ENCODE results near the gene NME5. TPM values are rescaled to one million over a fixed set of nuclear protein-coding genes. Genes with fewer than 3 reads are reported as not detected.
"Not testable (repeated sequence)": the region's sequence is repeated elsewhere in the genome, so short reads cannot be mapped to it uniquely, and the experiment has no call there.

Gene NME5
- total and polyA plus RNA-seq, 9 donors: 0.44 to 1.2 (median 0.63) TPM

- Histone ChIP-seq H3K4me1 (ENCODE audit: control insufficient read depth, insufficient read depth, low read length) (no peaks in the 10 kb centered on the region), H3K9me3 (replicated peaks; ENCODE audit: control insufficient read depth, low read depth, low read length) (no peaks in the 10 kb centered on the region), H3K4me3 (ENCODE audit: low read length) (no peak within 1 kb of the TSS), H3K27ac (ENCODE audit: low read length) (no peak within 1 kb of the TSS), H3K27me3 (ENCODE audit: control insufficient read depth, insufficient read depth, low read length) (no peaks in the 10 kb centered on the region), H3K36me3 (ENCODE audit: control insufficient read depth, insufficient read depth, low read length) (no peaks in the 10 kb centered on the region)
- no peak for DNase-seq
- WGBS (ENCODE audit: insufficient coverage): 69% methylated on average over 1 of the region's 5 CpGs
These were observed 55.5 kb downstream of the NME5 start, which contains the start of gene WNT8A for GRCh38 chr5:138083702-138084101. Gene WNT8A, plus strand, starts transcription at chr5:138084033. Its CDS starts 95 bp downstream, at chr5:138084128.

- no peak overlapping the region for H3K4me3 ChIP-seq (ENCODE audit: low read length)
- H3K36me3 ChIP-seq (ENCODE audit: control insufficient read depth, insufficient read depth, low read length): no peaks in the 10 kb centered on the region
- no peaks in the 10 kb centered on the region for H3K9me3 ChIP-seq (replicated peaks; ENCODE audit: control insufficient read depth, low read depth, low read length)
- no peak for DNase-seq
- 67% methylated on average over 3 of the region's 4 CpGs for WGBS (ENCODE audit: insufficient coverage)
- no peak overlapping the region for H3K27ac ChIP-seq (ENCODE audit: low read length)
- peaks cover 11% of the 10 kb centered on the region for H3K4me1 ChIP-seq (ENCODE audit: control insufficient read depth, insufficient read depth, low read length)
- no peaks in the 10 kb centered on the region for H3K27me3 ChIP-seq (ENCODE audit: control insufficient read depth, insufficient read depth, low read length)
These were observed 57.2 kb downstream of the NME5 start for GRCh38 chr5:138082033-138082432.

- Histone ChIP-seq H3K27ac (ENCODE audit: low read length) (no peak overlapping the region), H3K4me3 (ENCODE audit: low read length) (no peak overlapping the region), H3K36me3 (ENCODE audit: control insufficient read depth, insufficient read depth, low read length) (no peaks in the 10 kb centered on the region), H3K9me3 (replicated peaks; ENCODE audit: control insufficient read depth, low read depth, low read length) (no peaks in the 10 kb centered on the region), H3K4me1 (ENCODE audit: control insufficient read depth, insufficient read depth, low read length) (peaks cover 11% of the 10 kb centered on the region), H3K27me3 (ENCODE audit: control insufficient read depth, insufficient read depth, low read length) (no peaks in the 10 kb centered on the region)
- no CpG with 5 or more reads among the region's 1 CpG for WGBS (ENCODE audit: insufficient coverage)
- DNase-seq: peak; percentile 16
These were observed 61.1 kb downstream of the NME5 start for GRCh38 chr5:138078006-138078643.

GRCh38 chr5:138077064-138077696 is 62.0 kb downstream of the NME5 start:
- H3K27ac ChIP-seq (ENCODE audit: low read length): no peak overlapping the region
- no peak overlapping the region for H3K4me3 ChIP-seq (ENCODE audit: low read length)
- no peaks in the 10 kb centered on the region for H3K36me3 ChIP-seq (ENCODE audit: control insufficient read depth, insufficient read depth, low read length)
- DNase-seq: peak; percentile 79
- no peaks in the 10 kb centered on the region for H3K27me3 ChIP-seq (ENCODE audit: control insufficient read depth, insufficient read depth, low read length)
- no peaks in the 10 kb centered on the region for H3K9me3 ChIP-seq (replicated peaks; ENCODE audit: control insufficient read depth, low read depth, low read length)
- H3K4me1 ChIP-seq (ENCODE audit: control insufficient read depth, insufficient read depth, low read length): peaks cover 11% of the 10 kb centered on the region
- WGBS (ENCODE audit: insufficient coverage): 10% methylated on average over 1 of the region's 5 CpGs

DNA sequence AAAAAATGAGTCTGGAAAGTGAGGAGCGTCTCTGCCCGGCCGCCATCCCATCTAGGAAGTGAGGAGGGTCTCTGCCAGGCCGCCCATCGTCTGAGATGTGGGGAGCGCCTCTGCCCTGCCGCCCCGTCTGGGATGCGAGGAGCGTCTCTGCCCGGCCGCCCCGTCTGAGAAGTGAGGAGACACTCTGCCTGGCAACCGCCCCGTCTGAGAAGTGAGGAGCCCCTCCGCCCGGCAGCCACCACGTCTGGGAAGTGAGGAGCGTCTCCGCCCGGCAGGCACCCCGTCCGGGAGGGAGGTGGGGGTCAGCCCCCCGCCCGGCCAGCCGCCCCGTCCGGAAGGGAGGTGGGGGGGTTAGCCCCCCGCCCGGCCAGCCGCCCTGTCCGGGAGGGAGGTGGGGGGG is 69.2 kb downstream of the NME5 start:
- not testable (repeated sequence) for H3K4me1 ChIP-seq (ENCODE audit: control insufficient read depth, insufficient read depth, low read length); H3K27ac ChIP-seq (ENCODE audit: low read length); H3K9me3 ChIP-seq (replicated peaks; ENCODE audit: control insufficient read depth, low read depth, low read length); DNase-seq; H3K27me3 ChIP-seq (ENCODE audit: control insufficient read depth, insufficient read depth, low read length); H3K4me3 ChIP-seq (ENCODE audit: low read length); H3K36me3 ChIP-seq (ENCODE audit: control insufficient read depth, insufficient read depth, low read length)
- WGBS (ENCODE audit: insufficient coverage): 80% methylated on average over 2 of the region's 32 CpGs

DNA sequence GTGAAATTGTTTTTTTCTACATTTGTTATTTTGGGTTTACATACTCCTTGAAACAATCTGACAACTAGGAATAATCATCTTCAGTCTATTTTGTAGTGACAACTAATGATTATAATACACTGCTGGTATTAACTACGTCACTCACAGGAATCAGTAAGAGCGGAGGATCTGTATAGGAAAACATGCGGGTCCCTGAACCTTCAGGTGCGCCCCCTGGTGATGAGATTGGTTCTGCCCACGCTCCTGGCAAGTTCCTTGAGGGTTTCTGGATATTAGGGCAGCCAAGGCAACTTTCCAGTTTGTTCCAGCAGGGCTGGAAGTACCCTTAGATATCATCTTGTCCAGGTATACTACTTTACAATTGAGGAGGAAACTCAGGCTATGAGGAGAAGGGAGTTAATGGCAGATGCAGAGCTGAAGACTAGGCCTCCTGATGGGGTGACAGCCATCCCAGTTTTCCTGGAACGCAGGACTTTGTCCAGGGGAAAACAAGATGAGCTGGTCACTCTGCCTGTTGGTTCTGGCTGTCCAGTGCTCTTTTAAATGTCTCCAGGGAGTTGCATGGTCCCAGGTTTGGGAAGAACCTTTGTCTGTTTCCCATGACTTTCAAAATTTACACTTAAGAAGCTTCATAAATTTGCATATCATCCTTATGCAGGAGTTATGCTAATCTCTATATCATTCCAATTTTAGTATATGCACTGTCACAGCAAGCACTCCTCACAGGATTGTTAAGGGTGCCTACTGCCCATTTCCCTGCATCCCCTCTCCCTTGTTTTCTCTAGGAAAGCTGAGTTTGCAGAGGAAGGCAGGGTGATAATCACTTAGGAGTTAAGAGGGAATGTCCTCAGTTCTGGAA is 70.3 kb downstream of the NME5 start:
- no peaks in the 10 kb centered on the region for H3K36me3 ChIP-seq (ENCODE audit: control insufficient read depth, insufficient read depth, low read length)
- WGBS (ENCODE audit: insufficient coverage): 67% methylated on average over 1 of the region's 6 CpGs
- peak; percentile 38 for DNase-seq
- no peak overlapping the region for H3K4me3 ChIP-seq (ENCODE audit: low read length)
- no peak overlapping the region for H3K27ac ChIP-seq (ENCODE audit: low read length)
- H3K9me3 ChIP-seq (replicated peaks; ENCODE audit: control insufficient read depth, low read depth, low read length): no peaks in the 10 kb centered on the region
- no peaks in the 10 kb centered on the region for H3K4me1 ChIP-seq (ENCODE audit: control insufficient read depth, insufficient read depth, low read length)
- H3K27me3 ChIP-seq (ENCODE audit: control insufficient read depth, insufficient read depth, low read length): no peaks in the 10 kb centered on the region

GRCh38 chr5:138067945-138068344 is 71.3 kb downstream of the NME5 start:
- WGBS (ENCODE audit: insufficient coverage): 94% methylated on average over 6 of the region's 8 CpGs
- no peak overlapping the region for H3K4me3 ChIP-seq (ENCODE audit: low read length)
- H3K36me3 ChIP-seq (ENCODE audit: control insufficient read depth, insufficient read depth, low read length): no peaks in the 10 kb centered on the region
- no peaks in the 10 kb centered on the region for H3K27me3 ChIP-seq (ENCODE audit: control insufficient read depth, insufficient read depth, low read length)
- no peaks in the 10 kb centered on the region for H3K4me1 ChIP-seq (ENCODE audit: control insufficient read depth, insufficient read depth, low read length)
- no peaks in the 10 kb centered on the region for H3K9me3 ChIP-seq (replicated peaks; ENCODE audit: control insufficient read depth, low read depth, low read length)
- no peak for DNase-seq
- no peak overlapping the region for H3K27ac ChIP-seq (ENCODE audit: low read length)

Other genes starting within 250 kb of the NME5 start
- gene PKD2L2, start 250.0 kb downstream of the NME5 start, total RNA-seq: 1.2 TPM
- gene PKD2L2, start 250.0 kb downstream of the NME5 start, polyA plus RNA-seq (ENCODE audit: insufficient read depth in 1 of 8, insufficient read length in 8 of 8, low replicate concordance in 1 of 8): under 1 TPM; 0.21 to 0.94 (median 0.46) TPM
- gene FAM13B, start 106.3 kb downstream of the NME5 start, total RNA-seq: 18.5 TPM
- 10 to 100 TPM; 16.4 to 25.8 (median 20.0) TPM for gene FAM13B, start 106.3 kb downstream of the NME5 start, polyA plus RNA-seq (ENCODE audit: insufficient read depth in 1 of 8, insufficient read length in 8 of 8, low replicate concordance in 1 of 8)
- gene WNT8A, start 55.4 kb downstream of the NME5 start, total RNA-seq: not detected
- gene WNT8A, start 55.4 kb downstream of the NME5 start, polyA plus RNA-seq (ENCODE audit: insufficient read depth in 1 of 8, insufficient read length in 8 of 8, low replicate concordance in 1 of 8): under 1 TPM in 2 of 8 donors, not detected in 6; 0.08 to 0.36 TPM
- gene BRD8, start 39.2 kb upstream of the NME5 start, total RNA-seq: 37.1 TPM
- 10 to 100 TPM; 39.3 to 61.4 (median 47.2) TPM for gene BRD8, start 39.2 kb upstream of the NME5 start, polyA plus RNA-seq (ENCODE audit: insufficient read depth in 1 of 8, insufficient read length in 8 of 8, low replicate concordance in 1 of 8)
- gene KIF20A, start 39.7 kb upstream of the NME5 start, total RNA-seq: 17.8 TPM
- 10 to 100 TPM; 15.4 to 36.6 (median 23.9) TPM for gene KIF20A, start 39.7 kb upstream of the NME5 start, polyA plus RNA-seq (ENCODE audit: insufficient read depth in 1 of 8, insufficient read length in 8 of 8, low replicate concordance in 1 of 8)
- gene CDC23, start 73.9 kb upstream of the NME5 start, total RNA-seq: 32.8 TPM
- 10 to 100 TPM; 31.1 to 37.6 (median 34.4) TPM for gene CDC23, start 73.9 kb upstream of the NME5 start, polyA plus RNA-seq (ENCODE audit: insufficient read depth in 1 of 8, insufficient read length in 8 of 8, low replicate concordance in 1 of 8)
- gene GFRA3, start 135.2 kb upstream of the NME5 start, total RNA-seq: 1.9 TPM
- gene GFRA3, start 135.2 kb upstream of the NME5 start, polyA plus RNA-seq (ENCODE audit: insufficient read depth in 1 of 8, insufficient read length in 8 of 8, low replicate concordance in 1 of 8): 10 to 100 TPM in 1 of 8 donors, 1 to 10 TPM in 7; 2.4 to 18.2 (median 7.3) TPM
- gene CDC25C, start 192.4 kb upstream of the NME5 start, total RNA-seq: 4.0 TPM
- gene CDC25C, start 192.4 kb upstream of the NME5 start, polyA plus RNA-seq (ENCODE audit: insufficient read depth in 1 of 8, insufficient read length in 8 of 8, low replicate concordance in 1 of 8): 1 to 10 TPM; 3.0 to 5.3 (median 3.9) TPM
- 25.8 TPM for gene FAM53C, start 198.8 kb upstream of the NME5 start, total RNA-seq
- 10 to 100 TPM; 31.5 to 38.8 (median 35.6) TPM for gene FAM53C, start 198.8 kb upstream of the NME5 start, polyA plus RNA-seq (ENCODE audit: insufficient read depth in 1 of 8, insufficient read length in 8 of 8, low replicate concordance in 1 of 8)
- gene KDM3B, start 213.3 kb upstream of the NME5 start, total RNA-seq: 54.4 TPM
- gene KDM3B, start 213.3 kb upstream of the NME5 start, polyA plus RNA-seq (ENCODE audit: insufficient read depth in 1 of 8, insufficient read length in 8 of 8, low replicate concordance in 1 of 8): 10 to 100 TPM; 44.0 to 65.9 (median 55.7) TPM

All from muscle of leg (tissue), 11 donors.